Activated T-cell treated with anti-CD3 and anti-CD28 coated beads, Interleukin-2, amount 50 U/mL, for 24 hours (primary cell): Measurements from ENCODE around the gene RPL19.
A peak's percentile ranks its signal among the peaks of the same experiment; 100 is the strongest.

Experiments
- DNase-seq: peaks from one replicate; pipeline ENCODE4 v3.0.0-alpha.2; 2020
- H3K27ac Mint-ChIP-seq: 2 replicates; pipeline ENCODE4 v1.8.0; 2020; ENCODE audit warnings: mild to moderate bottlenecking, mixed read lengths
- H3K27me3 Mint-ChIP-seq: 2 replicates; pipeline ENCODE4 v1.8.0; 2020; ENCODE audit warnings: mixed read lengths
- H3K36me3 Mint-ChIP-seq: 2 replicates; pipeline ENCODE4 v1.8.0; 2020; ENCODE audit warnings: low read depth, mixed read lengths
- H3K4me1 Mint-ChIP-seq: 2 replicates; pipeline ENCODE4 v1.8.0; 2020; ENCODE audit warnings: low read depth, mixed read lengths
- H3K4me3 Mint-ChIP-seq: 2 replicates; pipeline ENCODE4 v1.8.0; 2020; ENCODE audit warnings: mild to moderate bottlenecking, moderate library complexity, mixed read lengths
- H3K9me3 Mint-ChIP-seq: 2 replicates; pipeline ENCODE4 v1.8.0; 2020; ENCODE audit warnings: mixed read lengths

RPL19 gene

GRCh38 chr17:39181303-39181702, 18.8 kb upstream of the RPL19 start:
- peaks cover 69% of the 10 kb centered on the region for H3K36me3 Mint-ChIP-seq
- H3K27ac Mint-ChIP-seq, result no peak overlapping the region
- no peaks in the 10 kb centered on the region for H3K27me3 Mint-ChIP-seq
- no peak for DNase-seq
- no peak overlapping the region for H3K4me3 Mint-ChIP-seq
- no peaks in the 10 kb centered on the region for H3K4me1 Mint-ChIP-seq
- H3K9me3 Mint-ChIP-seq, result no peaks in the 10 kb centered on the region

DNA sequence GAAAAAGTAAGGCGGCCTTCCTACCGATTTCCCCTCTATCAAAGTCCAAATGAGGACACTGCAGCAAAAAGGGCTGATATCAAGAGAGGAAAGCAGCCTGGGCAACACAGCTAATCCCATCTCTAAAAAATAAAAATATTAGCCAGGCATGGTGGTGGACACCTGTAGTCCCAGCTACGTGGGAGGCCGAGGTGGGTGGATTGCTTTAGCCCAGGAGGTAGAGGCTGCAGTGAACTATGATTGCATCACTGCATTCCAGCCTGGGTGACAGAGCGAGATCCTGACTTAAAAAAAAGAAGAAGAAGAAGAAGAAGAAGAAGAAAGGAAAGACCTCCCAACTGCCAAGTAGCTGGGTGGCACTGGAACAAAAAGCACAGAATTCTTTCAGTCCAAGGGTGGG, 17.0 kb upstream of the RPL19 start:
- H3K27me3 Mint-ChIP-seq, result no peaks in the 10 kb centered on the region
- no peak overlapping the region for H3K4me3 Mint-ChIP-seq
- no peaks in the 10 kb centered on the region for H3K9me3 Mint-ChIP-seq
- H3K27ac Mint-ChIP-seq, result no peak overlapping the region
- H3K4me1 Mint-ChIP-seq, result no peaks in the 10 kb centered on the region
- no peak for DNase-seq
- peaks cover 69% of the 10 kb centered on the region for H3K36me3 Mint-ChIP-seq

GRCh38 chr17:39183720-39184119, 16.4 kb upstream of the RPL19 start:
- no peak overlapping the region for H3K27ac Mint-ChIP-seq

DNA sequence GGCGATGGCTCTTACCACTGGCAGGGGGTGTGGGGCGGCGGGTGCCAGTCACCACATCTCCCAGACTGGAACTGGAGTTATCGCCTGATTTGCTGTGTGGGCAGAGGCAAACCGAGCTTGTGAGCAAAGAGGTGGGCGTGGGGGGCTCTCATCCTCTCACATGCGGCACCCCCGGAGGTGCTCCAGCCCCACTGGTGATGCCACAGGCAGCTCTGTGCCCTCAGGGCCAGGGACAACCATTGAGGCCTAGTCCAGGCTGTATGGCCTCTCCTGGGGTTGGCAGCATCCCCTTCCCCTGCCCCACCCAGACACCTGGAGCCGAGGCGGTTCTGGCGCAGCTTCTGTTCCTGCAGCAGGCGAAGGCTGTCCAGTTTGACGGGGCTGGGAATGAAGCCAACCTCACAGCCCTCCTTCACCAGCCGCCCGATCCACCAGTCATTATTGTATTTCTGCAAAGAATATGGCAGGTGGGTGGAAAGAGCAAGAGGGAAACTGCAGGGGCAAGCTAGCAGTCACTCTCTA, 13.5 kb upstream of the RPL19 start:
- no peak for DNase-seq
- Mint-ChIP-seq H3K27me3 (no peaks in the 10 kb centered on the region), H3K36me3 (peaks cover 67% of the 10 kb centered on the region), H3K27ac (no peak overlapping the region), H3K4me3 (no peak overlapping the region), H3K4me1 (no peaks in the 10 kb centered on the region), H3K9me3 (no peaks in the 10 kb centered on the region)

More at GRCh38 chr17:39183720-39184119, 16.4 kb upstream of the RPL19 start:
- H3K4me3 Mint-ChIP-seq, result no peak overlapping the region
- H3K27me3 Mint-ChIP-seq, result no peaks in the 10 kb centered on the region
- H3K36me3 Mint-ChIP-seq, result peaks cover 70% of the 10 kb centered on the region
- DNase-seq, result no peak
- H3K9me3 Mint-ChIP-seq, result no peaks in the 10 kb centered on the region
- no peaks in the 10 kb centered on the region for H3K4me1 Mint-ChIP-seq

DNA sequence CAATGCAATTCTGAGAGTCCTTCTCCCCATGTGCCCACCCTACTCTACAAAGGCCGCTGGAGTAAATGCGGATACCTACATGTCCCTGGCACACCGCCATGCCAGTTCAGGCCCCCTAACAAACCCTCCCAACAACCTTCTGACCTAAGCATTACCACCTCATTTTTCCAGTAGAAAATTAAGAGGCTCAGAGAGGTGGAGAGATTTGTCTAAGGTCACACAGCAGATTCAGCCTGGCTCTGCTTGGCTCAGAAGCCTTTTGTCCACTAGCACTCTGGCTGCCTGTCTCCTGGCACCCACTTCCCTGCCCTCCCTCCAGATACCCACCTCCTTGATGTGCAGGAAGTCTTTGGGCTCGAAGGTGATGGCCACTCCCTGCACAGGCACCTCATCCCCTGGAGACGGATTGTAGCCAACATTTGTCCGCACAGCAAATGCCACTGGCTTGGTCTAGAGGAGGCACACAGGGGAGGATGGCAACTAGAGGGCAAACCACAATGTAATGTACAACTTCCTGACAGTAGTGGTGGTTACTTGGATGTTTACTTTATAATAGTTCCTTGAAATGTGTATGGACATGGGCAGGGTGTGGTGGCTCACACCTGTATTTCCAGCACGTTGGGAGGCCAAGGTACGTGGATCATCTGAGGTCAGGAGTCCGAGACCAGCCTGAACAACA, 12.8 kb upstream of the RPL19 start:
- peaks cover 68% of the 10 kb centered on the region for H3K36me3 Mint-ChIP-seq
- H3K4me3 Mint-ChIP-seq, result no peak overlapping the region
- H3K27me3 Mint-ChIP-seq, result no peaks in the 10 kb centered on the region
- no peaks in the 10 kb centered on the region for H3K9me3 Mint-ChIP-seq
- DNase-seq, result no peak
- H3K4me1 Mint-ChIP-seq, result no peaks in the 10 kb centered on the region
- H3K27ac Mint-ChIP-seq, result no peak overlapping the region

DNA sequence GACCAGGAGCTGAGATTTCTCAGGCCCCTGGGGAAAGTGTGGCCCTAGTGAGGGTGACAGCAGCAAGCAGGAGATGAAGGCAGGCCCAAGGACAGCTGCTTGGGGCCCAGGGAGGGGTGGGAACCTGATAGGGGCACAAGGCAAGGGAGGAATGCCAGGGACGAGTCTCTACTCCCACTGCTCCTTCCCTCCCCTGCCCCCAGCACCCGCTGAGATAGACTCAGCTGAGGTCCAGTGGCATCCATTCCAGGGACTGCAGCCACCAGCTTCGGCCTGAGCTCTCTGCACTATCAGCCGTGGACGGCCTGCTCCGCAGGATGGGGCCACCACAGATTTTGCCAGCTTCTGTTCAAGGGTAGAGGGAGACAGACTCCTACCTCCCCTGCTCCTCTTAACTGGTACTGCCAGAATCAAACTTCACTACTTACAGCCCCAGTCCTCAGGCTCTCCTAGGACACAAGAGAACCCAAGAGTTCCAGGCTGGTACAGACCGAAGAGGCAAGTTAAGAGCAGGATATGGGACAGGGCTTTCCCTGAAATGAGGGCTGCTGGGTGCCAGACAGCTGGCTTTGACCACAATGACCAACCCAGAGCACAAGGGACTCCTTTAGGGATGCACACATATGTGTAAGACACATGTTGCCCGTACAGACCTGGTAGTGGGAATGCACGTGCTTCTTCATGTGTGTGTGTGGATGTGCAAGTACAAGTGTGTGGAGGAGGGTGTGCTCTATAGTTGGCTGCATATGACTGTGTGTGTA, 8.2 kb upstream of the RPL19 start:
- Mint-ChIP-seq H3K4me1 (peaks cover 18% of the 10 kb centered on the region), H3K4me3 (no peak overlapping the region), H3K27me3 (no peaks in the 10 kb centered on the region), H3K9me3 (no peaks in the 10 kb centered on the region), H3K36me3 (peaks cover 47% of the 10 kb centered on the region), H3K27ac (no peak overlapping the region)
- no peak for DNase-seq

DNA sequence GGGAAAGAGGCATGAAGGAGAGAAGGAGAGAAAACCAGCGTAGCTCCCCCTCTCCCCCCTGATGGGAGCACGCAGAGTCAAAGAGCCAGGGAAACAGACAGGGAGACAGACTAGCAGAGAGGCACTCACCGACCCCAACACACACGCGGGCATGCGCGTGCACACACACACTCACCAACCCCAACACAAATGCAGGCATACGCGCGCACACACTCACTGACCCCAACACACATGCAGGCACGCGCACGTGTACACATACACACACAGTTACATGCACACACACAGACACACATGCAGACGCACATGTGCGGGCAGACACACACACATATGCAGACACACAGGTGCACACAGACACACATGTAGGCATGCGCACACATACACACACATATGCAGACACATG, 7.2 kb upstream of the RPL19 start:
- no peaks in the 10 kb centered on the region for H3K9me3 Mint-ChIP-seq
- peaks cover 37% of the 10 kb centered on the region for H3K36me3 Mint-ChIP-seq
- H3K27ac Mint-ChIP-seq, result no peak overlapping the region
- H3K4me3 Mint-ChIP-seq, result no peak overlapping the region
- DNase-seq, result no peak
- peaks cover 19% of the 10 kb centered on the region for H3K4me1 Mint-ChIP-seq
- no peaks in the 10 kb centered on the region for H3K27me3 Mint-ChIP-seq

DNA sequence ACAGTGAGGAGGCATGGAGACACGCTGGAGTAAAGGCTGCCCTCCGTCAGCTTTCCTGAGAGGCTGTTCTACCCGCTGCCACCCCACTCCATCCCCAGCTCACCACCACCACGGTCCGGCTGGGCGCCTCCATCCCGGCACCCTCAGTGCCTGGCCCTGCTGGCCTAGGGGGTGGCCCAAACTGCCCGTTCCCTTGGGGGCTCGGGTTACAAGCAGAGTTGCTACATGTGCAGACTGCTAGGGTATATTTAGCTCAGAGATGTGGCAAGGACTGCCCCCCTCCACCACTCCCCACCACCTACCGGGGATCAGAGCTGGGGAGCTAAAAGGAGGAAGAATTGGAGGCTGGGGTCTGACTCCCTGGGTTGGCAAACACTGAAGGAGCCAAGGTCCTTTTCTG, 6.7 kb upstream of the RPL19 start:
- no peak overlapping the region for H3K27ac Mint-ChIP-seq

DNA sequence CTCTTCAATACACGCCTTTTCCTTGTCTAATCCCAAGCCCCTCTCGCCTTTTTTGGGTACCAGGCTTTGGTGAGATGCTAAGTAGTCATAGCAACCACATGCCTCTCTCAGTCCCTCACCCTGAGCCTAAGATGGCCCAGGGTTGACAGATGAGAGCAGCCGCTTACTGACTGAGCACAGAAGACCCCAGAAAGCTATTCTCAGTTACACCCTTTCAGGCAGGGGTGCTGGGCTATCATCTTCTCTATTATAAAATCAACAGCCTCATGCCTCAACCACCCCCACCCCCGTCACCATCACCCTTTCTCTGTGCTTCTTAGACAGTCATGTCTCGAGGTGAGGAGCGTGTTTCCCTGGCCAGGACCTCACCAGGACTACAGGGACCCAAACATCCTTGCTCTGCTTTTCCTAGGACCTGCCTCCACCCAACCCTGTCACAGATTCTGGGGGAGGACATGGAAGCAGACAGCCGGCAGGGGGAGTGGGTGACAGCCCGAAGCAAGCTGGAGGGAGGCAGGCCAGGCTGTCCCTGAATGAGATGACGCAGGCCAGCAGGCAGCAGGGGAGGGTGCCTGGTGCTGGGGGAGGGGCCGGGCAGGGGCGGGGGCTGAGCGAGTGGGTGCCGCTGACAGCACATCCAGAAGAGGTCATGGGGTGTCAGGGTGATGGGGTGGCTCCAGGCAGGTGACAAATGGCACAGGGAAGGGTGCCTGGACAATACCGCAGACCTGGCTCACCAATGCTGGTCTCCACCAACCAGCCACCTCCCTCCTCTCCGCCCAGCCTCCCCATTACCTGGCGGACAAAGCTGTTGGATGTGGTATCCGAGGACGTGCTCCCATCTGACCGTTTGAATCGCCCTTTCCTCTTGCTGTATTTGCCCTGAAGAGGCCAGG, 5.7 kb upstream of the RPL19 start:
- no peaks in the 10 kb centered on the region for H3K27me3 Mint-ChIP-seq
- peaks cover 29% of the 10 kb centered on the region for H3K36me3 Mint-ChIP-seq
- H3K4me1 Mint-ChIP-seq, result peaks cover 32% of the 10 kb centered on the region
- H3K27ac Mint-ChIP-seq, result peak overlapping the region; percentile 3
- no peak overlapping the region for H3K4me3 Mint-ChIP-seq
- no peaks in the 10 kb centered on the region for H3K9me3 Mint-ChIP-seq
- DNase-seq, result no peak

More for the DNA sequence above, 6.7 kb upstream of the RPL19 start:
- no peak for DNase-seq
- no peaks in the 10 kb centered on the region for H3K27me3 Mint-ChIP-seq
- no peak overlapping the region for H3K4me3 Mint-ChIP-seq
- H3K9me3 Mint-ChIP-seq, result no peaks in the 10 kb centered on the region
- H3K36me3 Mint-ChIP-seq, result peaks cover 34% of the 10 kb centered on the region
- H3K4me1 Mint-ChIP-seq, result peaks cover 23% of the 10 kb centered on the region

DNA sequence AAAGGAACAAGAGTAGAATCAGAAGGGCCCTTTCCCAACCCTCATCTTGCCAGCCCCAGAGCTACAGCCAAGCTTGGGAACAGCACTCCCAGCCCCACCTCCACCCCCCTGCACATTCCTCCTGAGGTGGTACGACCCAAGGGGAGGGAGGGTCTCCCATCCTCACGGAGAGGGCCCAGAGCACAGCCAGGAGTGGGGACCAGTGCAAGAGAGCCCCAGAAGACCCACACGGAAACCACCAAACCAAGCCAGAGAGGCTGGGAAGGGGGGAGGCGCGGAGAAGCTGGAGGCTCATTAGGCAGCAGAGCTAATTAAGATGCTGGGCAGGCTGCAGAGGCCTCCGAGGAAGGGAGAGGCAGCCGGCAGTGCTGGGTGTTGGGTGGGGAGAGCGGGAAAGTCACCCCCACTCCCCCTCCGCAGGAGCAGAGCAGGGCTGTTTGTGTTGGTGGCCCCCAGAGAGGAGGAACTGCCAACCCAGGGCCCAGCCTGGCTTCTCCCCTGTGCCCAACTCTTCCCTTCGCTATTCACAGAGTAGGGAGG, 5.0 kb upstream of the RPL19 start:
- Mint-ChIP-seq H3K4me3 (no peak overlapping the region), H3K27ac (no peak overlapping the region), H3K9me3 (no peaks in the 10 kb centered on the region), H3K36me3 (peaks cover 33% of the 10 kb centered on the region), H3K4me1 (peaks cover 37% of the 10 kb centered on the region), H3K27me3 (no peaks in the 10 kb centered on the region)
- no peak for DNase-seq

- Mint-ChIP-seq H3K36me3 (peaks cover 38% of the 10 kb centered on the region), H3K27me3 (no peaks in the 10 kb centered on the region), H3K9me3 (no peaks in the 10 kb centered on the region), H3K4me1 (peaks cover 37% of the 10 kb centered on the region), H3K27ac (peak overlapping the region; percentile 69), H3K4me3 (peak overlapping the region; percentile 99)
- DNase-seq, result no peak
Observed at GRCh38 chr17:39195568-39196160, 4.4 kb upstream of the RPL19 start.

DNA sequence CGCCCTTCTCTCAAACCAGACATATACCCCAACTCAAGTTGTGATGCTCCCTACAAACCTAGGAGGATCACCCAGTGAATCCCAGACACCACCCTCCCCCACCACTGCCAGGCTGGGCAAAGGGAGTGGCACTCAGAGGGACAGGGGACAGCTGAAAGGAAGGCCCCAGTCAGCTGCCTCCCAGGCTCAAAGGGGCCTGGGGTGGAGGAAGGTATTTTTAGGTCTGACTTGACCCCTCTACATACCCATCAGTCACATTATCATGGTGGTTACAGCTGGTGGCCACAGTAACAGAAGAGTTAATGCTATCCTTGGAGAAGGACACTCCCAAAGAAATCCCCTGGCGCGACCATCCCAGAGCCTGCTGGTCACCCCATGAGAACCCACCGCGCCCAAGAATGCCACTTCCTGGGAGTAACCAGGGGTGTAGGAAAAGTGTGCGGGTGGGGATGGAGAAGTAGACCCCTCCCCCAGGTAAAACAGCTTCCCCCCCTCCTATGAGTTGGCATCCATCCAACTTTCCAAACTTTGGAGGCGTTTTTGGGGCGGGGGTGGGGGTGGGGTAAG, 3.8 kb upstream of the RPL19 start:
- peaks cover 43% of the 10 kb centered on the region for H3K36me3 Mint-ChIP-seq
- H3K27me3 Mint-ChIP-seq, result no peaks in the 10 kb centered on the region
- peaks cover 39% of the 10 kb centered on the region for H3K4me1 Mint-ChIP-seq
- H3K9me3 Mint-ChIP-seq, result no peaks in the 10 kb centered on the region
- DNase-seq, result no peak
- peak overlapping the region; percentile 99 for H3K4me3 Mint-ChIP-seq
- H3K27ac Mint-ChIP-seq, result peak overlapping the region; percentile 67

GRCh38 chr17:39196808-39197291, 3.2 kb upstream of the RPL19 start:
- peak overlapping the region; percentile 66 for H3K27ac Mint-ChIP-seq
- no peaks in the 10 kb centered on the region for H3K27me3 Mint-ChIP-seq
- H3K36me3 Mint-ChIP-seq, result peaks cover 43% of the 10 kb centered on the region
- peak overlapping the region; percentile 99 for H3K4me3 Mint-ChIP-seq
- peaks cover 42% of the 10 kb centered on the region for H3K4me1 Mint-ChIP-seq
- no peak for DNase-seq
- no peaks in the 10 kb centered on the region for H3K9me3 Mint-ChIP-seq
